Gastroesophageal sphincter (tissue), 3 donors: ENCODE results near the gene NUDT16.

Experiments used
- CTCF ChIP-seq, 4 experiments: fragments of 200-600 bp in 2 of 4; fragments of 450-650 bp in 2 of 4; sonication (generic) in 1 of 4; IDR thresholded peaks; one replicate each; pipeline ENCODE4 v1.5.1; 2017 to 2019; ENCODE audit warnings: antibody characterized with exemption in 4 of 4, mild to moderate bottlenecking in 2 of 4, moderate library complexity in 2 of 4
- EP300 ChIP-seq: sonication (generic); formaldehyde crosslinking; IDR thresholded peaks from one replicate; pipeline ENCODE4 v1.6.1; 2017; ENCODE audit warnings: antibody characterized with exemption, mild to moderate bottlenecking
- POLR2A ChIP-seq, 2 donors: fragments of 450-650 bp; IDR thresholded peaks; one replicate each; pipeline ENCODE4 v1.6.1; 2017; ENCODE audit warnings: antibody characterized with exemption in 2 of 2, mild to moderate bottlenecking in 2 of 2, moderate library complexity in 1 of 2
- POLR2AphosphoS5 ChIP-seq: sonication (generic); formaldehyde crosslinking; IDR thresholded peaks from one replicate; pipeline ENCODE4 v1.6.1; 2017; ENCODE audit warnings: antibody characterized with exemption

- TF ChIP-seq POLR2AphosphoS5: no peak
- TF ChIP-seq POLR2A (IDR thresholded peaks at IDR 0.05): no peak
- no peak for TF ChIP-seq CTCF (IDR thresholded peaks at IDR 0.05)
- no peak for TF ChIP-seq EP300
Measured at GRCh38 chr3:131353986-131354385, 27.6 kb upstream of the NUDT16 start.
